HG03280 (cell line): ENCODE data around the gene LCE2B.

Experiments used
- ATAC-seq: cut with Tn5 transposase; IDR thresholded peaks from one replicate; pipeline ENCODE4 v1.9.1; 2021; ENCODE audit warnings: mild to moderate bottlenecking, moderate library complexity; ENCODE audit not compliant: unreplicated experiment

The LCE2B gene

DNA sequence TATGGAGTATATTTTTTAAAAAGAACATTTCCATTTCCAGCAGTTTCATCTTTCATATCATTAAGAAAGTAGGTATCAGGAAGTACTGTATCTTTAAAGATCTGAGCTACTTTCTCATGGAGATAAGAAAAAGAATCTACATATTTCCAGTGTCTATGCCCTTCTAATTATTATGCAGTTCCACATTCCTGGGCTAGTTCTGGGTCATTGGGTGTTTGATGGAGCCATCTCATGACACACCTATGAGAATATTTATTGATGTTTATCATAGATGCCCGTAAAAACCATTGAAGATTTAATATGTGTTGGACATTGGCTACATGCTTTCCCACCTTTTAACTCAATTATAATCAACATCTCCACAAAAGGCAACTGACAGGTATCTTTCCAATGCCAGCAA is 43.1 kb downstream of the LCE2B start:
- ATAC-seq, result no peak

DNA sequence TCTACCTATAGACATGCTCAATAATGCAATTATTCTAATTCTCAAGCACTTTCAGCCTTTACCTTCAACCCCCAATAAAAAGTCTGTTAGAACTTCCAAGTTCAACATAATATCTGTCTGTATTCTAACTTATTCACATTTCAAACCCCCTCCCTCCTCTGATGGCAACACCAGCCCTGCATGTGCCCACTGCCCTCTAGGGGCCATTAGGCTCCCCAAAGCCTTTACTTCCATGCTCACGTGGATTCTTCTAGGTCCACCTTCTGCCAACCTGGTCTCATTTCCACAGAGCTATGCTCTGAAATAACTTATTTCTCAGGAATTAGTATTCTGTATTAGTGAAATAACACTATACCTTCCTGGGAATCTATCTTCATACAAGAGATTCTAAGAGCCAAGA is 49.7 kb downstream of the LCE2B start:
- ATAC-seq, result no peak
